SK-N-SH (cell line): ENCODE data around the gene KCNN2. TPM values are rescaled to one million over a fixed set of nuclear protein-coding genes. Genes with fewer than 3 reads are reported as not detected.
A peak's percentile ranks its signal among the peaks of the same experiment; 100 is the strongest.

ENCODE experiments used
- CTCF ChIA-PET: fragments of 300-600, 350-600 bp; formaldehyde crosslinking; extraction: SDS; loops from one replicate; lab custom pipeline; 2021; lab: Yijun Ruan, JAX
- POLR2A ChIA-PET: fragments of 350-600 bp; sonication (Branson Sonifier 250); formaldehyde crosslinking; extraction: SDS; loops from one replicate; lab custom pipeline; 2020; ENCODE audit warnings: antibody characterized with exemption, inconsistent platforms; lab: Yijun Ruan, JAX
- DNase-seq: peaks from one replicate; pipeline ENCODE4 v3.0.0; 2012
- H2AFZ ChIP-seq: fragments of 200-600 bp; sonication (generic); 2 replicates; pipeline ENCODE4 v1.8.1; 2016; ENCODE audit warnings: antibody characterized with exemption, mild to moderate bottlenecking, low read depth
- H3F3A ChIP-seq: fragments of 200-600 bp; sonication (generic); replicated peaks from 2 replicates; pipeline ENCODE3; 2016; ENCODE audit warnings: antibody characterized with exemption, mild to moderate bottlenecking; ENCODE audit not compliant: insufficient read depth
- H3K27ac ChIP-seq, 2 experiments: fragments of 200-500 bp in 1 of 2; fragments of 200-600 bp in 1 of 2; sonication (Bioruptor generic) in 1 of 2; sonication (generic), shearing (Covaris generic) in 1 of 2; 2 replicates each; pipeline versions ENCODE4 v1.5.1 to v1.6.1; 2014 to 2016; ENCODE audit warnings: low read depth in 2 of 2, inconsistent platforms in 1 of 2, low read length in 1 of 2, mild to moderate bottlenecking in 1 of 2, mixed read lengths in 1 of 2
- H3K27me3 ChIP-seq: fragments of 200-600 bp; sonication (generic), shearing (Covaris generic); 2 replicates; pipeline ENCODE4 v1.6.1; 2016; ENCODE audit warnings: mixed run types; ENCODE audit not compliant: insufficient read depth
- H3K36me3 ChIP-seq, 2 experiments: fragments of 200-500 bp in 1 of 2; fragments of 200-600 bp in 1 of 2; sonication (Bioruptor generic) in 1 of 2; sonication (generic) in 1 of 2; replicated peaks in 1 of 2; 2 replicates each; pipeline versions ENCODE3 to v1.5.1; 2014 to 2016; ENCODE audit warnings: low read length in 1 of 2, mild to moderate bottlenecking in 1 of 2; ENCODE audit not compliant: insufficient read depth in 2 of 2, control insufficient read depth in 1 of 2
- H3K4me1 ChIP-seq, 2 experiments: fragments of 200-500 bp in 1 of 2; fragments of 200-600 bp in 1 of 2; sonication (Bioruptor generic) in 1 of 2; sonication (generic), shearing (Covaris generic) in 1 of 2; 2 replicates each; pipeline versions ENCODE4 v1.5.1 to v1.6.1; 2014 to 2016; ENCODE audit warnings: low read depth in 1 of 2, low read length in 1 of 2, mixed run types in 1 of 2; ENCODE audit not compliant: insufficient read depth in 2 of 2, control insufficient read depth in 1 of 2
- H3K4me2 ChIP-seq: fragments of 200-600 bp; sonication (generic), shearing (Covaris generic); 2 replicates; pipeline ENCODE4 v1.6.1; 2017; ENCODE audit warnings: mixed run types
- H3K4me3 ChIP-seq, 2 experiments: fragments of 200-500 bp in 1 of 2; fragments of 200-600 bp in 1 of 2; sonication (Bioruptor generic) in 1 of 2; sonication (generic), shearing (Covaris generic) in 1 of 2; 2 replicates each; pipeline versions ENCODE4 v1.5.1 to v1.8.1; 2014 to 2016; ENCODE audit warnings: low read depth in 2 of 2, inconsistent platforms in 1 of 2, low read length in 1 of 2, mild to moderate bottlenecking in 1 of 2, mixed read lengths in 1 of 2, moderate library complexity in 1 of 2
- H3K79me2 ChIP-seq: fragments of 200-600 bp; sonication (generic); 2 replicates; pipeline ENCODE4 v1.8.1; 2017; ENCODE audit warnings: mild to moderate bottlenecking; ENCODE audit not compliant: insufficient read depth
- H3K9ac ChIP-seq: fragments of 200-600 bp; sonication (generic); 2 replicates; pipeline ENCODE4 v1.6.1; 2017; ENCODE audit warnings: mixed run types
- H3K9me2 ChIP-seq: fragments of 200-600 bp; sonication (generic); 2 replicates; pipeline ENCODE4 v1.6.1; 2017; ENCODE audit warnings: mixed run types
- H3K9me3 ChIP-seq: fragments of 200-600 bp; sonication (generic); 2 replicates; pipeline ENCODE4 v1.6.1; 2017; ENCODE audit warnings: mixed run types, mild to moderate bottlenecking, moderate library complexity
- H4K20me1 ChIP-seq: fragments of 200-600 bp; sonication (generic); 2 replicates; pipeline ENCODE4 v1.6.1; 2017; ENCODE audit warnings: mild to moderate bottlenecking, mixed run types; ENCODE audit not compliant: insufficient read depth
- EP300 ChIP-seq, 2 experiments: IDR thresholded peaks; 2 replicates each; pipeline versions ENCODE4 v1.4.0 to v1.6.1; 2012; ENCODE audit warnings: borderline replicate concordance in 1 of 2, low read depth in 1 of 2, low read length in 1 of 2
- MXI1 ChIP-seq: IDR thresholded peaks from 2 replicates; pipeline ENCODE4 v1.6.1; 2012; ENCODE audit warnings: mild to moderate bottlenecking, low read depth, low read length, improper control_type of control experiment
- REST ChIP-seq: IDR thresholded peaks from 2 replicates; pipeline ENCODE4 v1.6.1; 2012; ENCODE audit warnings: mild to moderate bottlenecking, low read depth, low read length, moderate library complexity
- TEAD4 ChIP-seq: IDR thresholded peaks from 2 replicates; pipeline ENCODE4 v1.4.0; 2012; ENCODE audit warnings: mild to moderate bottlenecking, borderline replicate concordance; ENCODE audit not compliant: insufficient read depth
- USF2 ChIP-seq: fragments of 150-350 bp; IDR thresholded peaks from 2 replicates; pipeline ENCODE4 v1.6.1; 2017; ENCODE audit warnings: antibody characterized with exemption, low read length, low read depth, borderline replicate concordance
- WGBS: methylation state at CpG from one replicate; pipeline ENCODE4 v1.1.6; 2017; ENCODE audit warnings: low lambda C conversion rate; 5-methylcytosine and 5-hydroxymethylcytosine counted together
- polyA plus RNA-seq, 3 experiments: library from polyadenylated mRNA; depleted of rRNA; stranded (reverse); fragments of >200 nt; gene quantifications; 2 replicates each; pipeline ENCODE4 v1.2.3, GENCODE V29; 2012
- TF ChIP-seq, protein P1 (sequence below): IDR thresholded peaks from 2 replicates; pipeline ENCODE4; 2012

KCNN2 gene
- polyA plus RNA-seq, 1 of the 3 experiments (the other 2 are of a cell fraction), result not detected

- no peaks in the 10 kb centered on the region for H3K36me3 ChIP-seq
- no peaks in the 10 kb centered on the region for H3K9me2 ChIP-seq
- no peak overlapping the region for H3K27ac ChIP-seq
- H3K79me2 ChIP-seq, result no peaks in the 10 kb centered on the region
- H4K20me1 ChIP-seq, result no peaks in the 10 kb centered on the region
- no peaks in the 10 kb centered on the region for H3F3A ChIP-seq
- H2AFZ ChIP-seq, result no peak overlapping the region
- DNase-seq, result peak; percentile 60
- ChIA-PET POLR2A (no interaction called here), CTCF (interaction anchor here (2.4 kb wide), 1 partner anchor 89 kb away, joined by 8 read pairs; no protein-coding TSS in a partner anchor)
- peak overlapping the region in 1 of 2 experiments; percentile 28; a peak in 2 of 4 replicates for H3K4me3 ChIP-seq
- TF ChIP-seq, protein P1, sequence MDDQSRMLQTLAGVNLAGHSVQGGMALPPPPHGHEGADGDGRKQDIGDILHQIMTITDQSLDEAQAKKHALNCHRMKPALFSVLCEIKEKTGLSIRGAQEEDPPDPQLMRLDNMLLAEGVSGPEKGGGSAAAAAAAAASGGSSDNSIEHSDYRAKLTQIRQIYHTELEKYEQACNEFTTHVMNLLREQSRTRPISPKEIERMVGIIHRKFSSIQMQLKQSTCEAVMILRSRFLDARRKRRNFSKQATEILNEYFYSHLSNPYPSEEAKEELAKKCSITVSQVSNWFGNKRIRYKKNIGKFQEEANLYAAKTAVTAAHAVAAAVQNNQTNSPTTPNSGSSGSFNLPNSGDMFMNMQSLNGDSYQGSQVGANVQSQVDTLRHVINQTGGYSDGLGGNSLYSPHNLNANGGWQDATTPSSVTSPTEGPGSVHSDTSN, result no peak
- TF ChIP-seq MXI1, result no peak
- no peaks in the 10 kb centered on the region for H3K9me3 ChIP-seq
- no peak overlapping the region for H3K9ac ChIP-seq
- H3K4me2 ChIP-seq, result peak overlapping the region; percentile 50; the same call in 1 of the 2 replicates
- H3K27me3 ChIP-seq, result peaks cover 44% of the 10 kb centered on the region
- H3K4me1 ChIP-seq, result no peaks in the 10 kb centered on the region
- 5% methylated on average over 17 of the region's 78 CpGs for WGBS
These were observed 800 bp upstream of the KCNN2 start for GRCh38 chr5:114360816-114361723.

DNA sequence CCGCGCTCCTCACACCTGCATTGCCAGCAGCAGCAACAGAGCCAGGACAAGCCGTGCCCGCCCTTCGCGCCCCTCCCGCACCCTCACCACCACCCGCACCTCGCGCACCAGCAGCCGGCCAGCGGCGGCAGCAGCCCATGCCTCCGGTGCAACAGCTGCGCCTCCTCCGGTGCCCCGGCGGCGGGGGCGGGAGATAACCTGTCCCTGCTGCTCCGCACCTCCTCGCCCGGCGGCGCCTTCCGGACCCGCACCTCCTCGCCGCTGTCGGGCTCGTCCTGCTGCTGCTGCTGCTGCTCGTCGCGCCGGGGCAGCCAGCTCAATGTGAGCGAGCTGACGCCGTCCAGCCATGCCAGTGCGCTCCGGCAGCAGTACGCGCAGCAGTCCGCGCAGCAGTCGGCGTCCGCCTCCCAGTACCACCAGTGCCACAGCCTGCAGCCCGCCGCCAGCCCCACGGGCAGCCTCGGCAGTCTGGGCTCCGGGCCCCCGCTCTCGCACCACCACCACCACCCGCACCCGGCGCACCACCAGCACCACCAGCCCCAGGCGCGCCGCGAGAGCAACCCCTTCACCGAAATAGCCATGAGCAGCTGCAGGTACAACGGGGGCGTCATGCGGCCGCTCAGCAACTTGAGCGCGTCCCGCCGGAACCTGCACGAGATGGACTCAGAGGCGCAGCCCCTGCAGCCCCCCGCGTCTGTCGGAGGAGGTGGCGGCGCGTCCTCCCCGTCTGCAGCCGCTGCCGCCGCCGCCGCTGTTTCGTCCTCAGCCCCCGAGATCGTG lies 517 bp downstream of the KCNN2 start:
- no peaks in the 10 kb centered on the region for H3K9me2 ChIP-seq
- 0% methylated on average over 2 of the region's 87 CpGs for WGBS
- peak overlapping the region in 1 of 2 experiments; percentile 28; a peak in 2 of 4 replicates for H3K4me3 ChIP-seq
- H3K4me2 ChIP-seq, result peak overlapping the region; percentile 50; the same call in 1 of the 2 replicates
- H3K4me1 ChIP-seq, result no peaks in the 10 kb centered on the region
- CTCF ChIA-PET, result no interaction called here
- no peak overlapping the region for H3K27ac ChIP-seq
- DNase-seq, result peak; percentile 48
- no peaks in the 10 kb centered on the region for H4K20me1 ChIP-seq
- POLR2A ChIA-PET, result no interaction called here
- H3K36me3 ChIP-seq, result no peaks in the 10 kb centered on the region
- no peaks in the 10 kb centered on the region for H3K79me2 ChIP-seq
- TF ChIP-seq REST (no peak), USF2 (no peak), EP300 (IDR thresholded peaks at IDR 0.05; ENCODE audit: borderline replicate concordance in 1 of 2, low read depth in 1 of 2, low read length in 1 of 2) (no peak), TEAD4 (no peak)
- no peak overlapping the region for H3K9ac ChIP-seq
- no peak overlapping the region for H2AFZ ChIP-seq
- no peaks in the 10 kb centered on the region for H3K9me3 ChIP-seq
- peaks cover 44% of the 10 kb centered on the region for H3K27me3 ChIP-seq
- H3F3A ChIP-seq, result no peaks in the 10 kb centered on the region
